Cardiac fibroblast (primary cell): ENCODE data around the gene MBNL1.

Experiments
- DNase-seq, 2 donors: peaks; one replicate each; pipeline versions ENCODE4 v3.0.0 to v3.0.0-alpha.2; 2010; ENCODE audit warnings: low read depth in 2 of 2
- H3K4me3 ChIP-seq, 2 donors: replicated peaks in 1 of 2; 1 replicate in 1 of 2; 2 replicates in 1 of 2; pipeline ENCODE4 v1.5.1; 2011; ENCODE audit warnings: low read depth in 2 of 2, low read length in 2 of 2, mild to moderate bottlenecking in 2 of 2, moderate library complexity in 1 of 2
- CTCF ChIP-seq: IDR thresholded peaks from one replicate; pipeline ENCODE4 v1.5.1; 2011; ENCODE audit warnings: low read depth, mild to moderate bottlenecking, low read length, inconsistent platforms

Gene MBNL1

GRCh38 chr3:152268555-152269055 lies at the start of gene MBNL1:
TSS of gene MBNL1 (plus strand) at chr3:152268929. CDS start at chr3:152300194, 31,265 bp downstream.
- H3K4me3 ChIP-seq, result peak within 1 kb of the TSS; percentile 81 to 84
- no peak for TF ChIP-seq CTCF
- DNase-seq, result peak; percentile 80 to 90

- no peak overlapping the region for H3K4me3 ChIP-seq
- TF ChIP-seq CTCF, result no peak
- DNase-seq, result peak in 1 of 2 donors; percentile 39
Measured at GRCh38 chr3:152219216-152219615, 49.5 kb upstream of the MBNL1 start.

GRCh38 chr3:152219769-152220255 lies 48.9 kb upstream of the MBNL1 start:
- no peak for TF ChIP-seq CTCF
- H3K4me3 ChIP-seq, result no peak overlapping the region
- DNase-seq, result no peak

- peak; percentile 74 to 82 for DNase-seq
- H3K4me3 ChIP-seq, result no peak overlapping the region
- no peak for TF ChIP-seq CTCF
Measured at GRCh38 chr3:152222327-152222726, 46.4 kb upstream of the MBNL1 start.

GRCh38 chr3:152225201-152225600 lies 43.5 kb upstream of the MBNL1 start:
- no peak for DNase-seq
- no peak for TF ChIP-seq CTCF
- no peak overlapping the region for H3K4me3 ChIP-seq

GRCh38 chr3:152226176-152226575 lies 42.6 kb upstream of the MBNL1 start:
- TF ChIP-seq CTCF, result no peak
- no peak for DNase-seq
- H3K4me3 ChIP-seq, result no peak overlapping the region

GRCh38 chr3:152227027-152227426 lies 41.7 kb upstream of the MBNL1 start:
- DNase-seq, result peak in 1 of 2 donors; percentile 53
- no peak for TF ChIP-seq CTCF
- H3K4me3 ChIP-seq, result no peak overlapping the region
